Liver (tissue), 9 donors: ENCODE data around the gene IER5. TPM values are rescaled to one million over a fixed set of nuclear protein-coding genes. Genes with fewer than 3 reads are reported as not detected.

Experiments
- DNase-seq: peaks from one replicate; pipeline ENCODE4 v3.0.0-alpha.2; 2017; ENCODE audit warnings: low spot score
- H3K27ac ChIP-seq, 2 donors: one replicate each; pipeline ENCODE4 v1.7.0; 2013; ENCODE audit warnings: inconsistent platforms in 2 of 2, low read length in 2 of 2, control low read depth in 1 of 2, low read depth in 1 of 2, mild to moderate bottlenecking in 1 of 2
- H3K27me3 ChIP-seq, 4 donors: one replicate each; pipeline versions ENCODE4 v1.6.1 to v1.7.0; 2013; ENCODE audit warnings: low read length in 3 of 4, inconsistent platforms in 1 of 4, mild to moderate bottlenecking in 1 of 4, moderate library complexity in 1 of 4; ENCODE audit not compliant: control insufficient read depth in 4 of 4, insufficient read depth in 4 of 4
- H3K36me3 ChIP-seq, 4 donors: one replicate each; pipeline versions ENCODE4 v1.6.1 to v1.7.0; 2013; ENCODE audit warnings: low read length in 3 of 4, mild to moderate bottlenecking in 3 of 4, low read depth in 1 of 4, moderate library complexity in 1 of 4; ENCODE audit not compliant: control insufficient read depth in 4 of 4, insufficient read depth in 3 of 4
- H3K4me1 ChIP-seq, 4 donors: one replicate each; pipeline versions ENCODE4 v1.6.1 to v1.7.0; 2013; ENCODE audit warnings: low read length in 3 of 4, mild to moderate bottlenecking in 3 of 4, moderate library complexity in 1 of 4; ENCODE audit not compliant: control insufficient read depth in 4 of 4, insufficient read depth in 4 of 4
- H3K4me3 ChIP-seq, 3 donors: one replicate each; pipeline versions ENCODE4 v1.6.1 to v1.7.0; 2013; ENCODE audit warnings: low read length in 3 of 3, control low read depth in 1 of 3, low read depth in 1 of 3, mild to moderate bottlenecking in 1 of 3
- H3K9ac ChIP-seq, 2 donors: one replicate each; pipeline ENCODE4 v1.7.0; 2013; ENCODE audit warnings: low read length in 2 of 2, mild to moderate bottlenecking in 2 of 2, moderate library complexity in 2 of 2, control low read depth in 1 of 2, low read depth in 1 of 2
- H3K9me3 ChIP-seq, 4 donors: one replicate each; pipeline versions ENCODE4 v1.6.1 to v1.7.0; 2013; ENCODE audit warnings: low read length in 3 of 4; ENCODE audit not compliant: control insufficient read depth in 4 of 4
- EGR1 ChIP-seq, 2 donors: IDR thresholded peaks; 2 replicates each; pipeline ENCODE4 v1.6.1; 2016 to 2018; ENCODE audit warnings: antibody characterized with exemption in 2 of 2, low read depth in 2 of 2
- GABPA ChIP-seq, 2 donors: IDR thresholded peaks in 1 of 2; conservative IDR thresholded peaks in 1 of 2; 2 replicates each; pipeline ENCODE4 v1.6.1; 2016; ENCODE audit warnings: antibody characterized with exemption in 2 of 2, mild to moderate bottlenecking in 1 of 2, moderate library complexity in 1 of 2
- HNF4G ChIP-seq: IDR thresholded peaks from 2 replicates; pipeline ENCODE4 v1.6.1; 2016; ENCODE audit warnings: antibody characterized with exemption
- JUND ChIP-seq, 2 donors: IDR thresholded peaks; 2 replicates each; pipeline ENCODE4 v1.6.1; 2016; ENCODE audit warnings: antibody characterized with exemption in 2 of 2
- MAX ChIP-seq: IDR thresholded peaks from 2 replicates; pipeline ENCODE4 v1.6.1; 2016; ENCODE audit warnings: antibody characterized with exemption
- NR2F2 ChIP-seq: IDR thresholded peaks from 2 replicates; pipeline ENCODE4 v1.6.1; 2016; ENCODE audit warnings: antibody characterized with exemption
- RAD21 ChIP-seq, 2 donors: IDR thresholded peaks; 2 replicates each; pipeline ENCODE4 v1.6.1; 2016; ENCODE audit warnings: antibody characterized with exemption in 2 of 2, mild to moderate bottlenecking in 2 of 2
- REST ChIP-seq: IDR thresholded peaks from 2 replicates; pipeline ENCODE4 v1.6.1; 2016; ENCODE audit warnings: antibody characterized with exemption, mild to moderate bottlenecking
- RXRA ChIP-seq, 2 donors: IDR thresholded peaks; 2 replicates each; pipeline ENCODE4 v1.6.1; 2017 to 2018; ENCODE audit warnings: antibody characterized with exemption in 2 of 2, mild to moderate bottlenecking in 1 of 2
- SP1 ChIP-seq: IDR thresholded peaks from 2 replicates; pipeline ENCODE4 v1.6.1; 2018; ENCODE audit warnings: antibody characterized with exemption, mild to moderate bottlenecking
- TAF1 ChIP-seq: conservative IDR thresholded peaks from 2 replicates; pipeline ENCODE4 v1.6.1; 2016; ENCODE audit warnings: antibody characterized with exemption, mild to moderate bottlenecking
- WGBS: extraction: QIAGEN DNeasy Blood & Tissue Kit; methylation state at CpG from one replicate; pipeline ENCODE4 v1.1.7; 2013; 5-methylcytosine and 5-hydroxymethylcytosine counted together
- polyA plus RNA-seq, 2 donors: library from polyadenylated mRNA; stranded (reverse) in 1 of 2; unstranded in 1 of 2; fragments of 200-250 nt in 1 of 2; fragments of >200 nt in 1 of 2; fragmentation: Nextera tagmentation in 1 of 2; extraction: Ambion mirVana in 1 of 2; gene quantifications; one replicate each; pipeline versions ENCODE4 v1.2.1 to v1.2.3, GENCODE V29; 2013 to 2015
- total RNA-seq, 2 donors: library from RNA; depleted of rRNA; stranded (reverse); fragments of >200 nt; gene quantifications; one replicate each; pipeline ENCODE4 v1.2.3, GENCODE V29; 2014
- TF ChIP-seq, protein P1 (sequence below): IDR thresholded peaks from 2 replicates; pipeline ENCODE4 v1.6.1; 2016; ENCODE audit warnings: antibody characterized with exemption
- donor health status: healthy.
- donor health status: healthy.
- donor health status: healthy.
- donor health status: healthy.
- donor health status: healthy.

The IER5 gene
- total and polyA plus RNA-seq, 4 donors, result 0.56 to 8.4 (median 2.4) TPM

DNA sequence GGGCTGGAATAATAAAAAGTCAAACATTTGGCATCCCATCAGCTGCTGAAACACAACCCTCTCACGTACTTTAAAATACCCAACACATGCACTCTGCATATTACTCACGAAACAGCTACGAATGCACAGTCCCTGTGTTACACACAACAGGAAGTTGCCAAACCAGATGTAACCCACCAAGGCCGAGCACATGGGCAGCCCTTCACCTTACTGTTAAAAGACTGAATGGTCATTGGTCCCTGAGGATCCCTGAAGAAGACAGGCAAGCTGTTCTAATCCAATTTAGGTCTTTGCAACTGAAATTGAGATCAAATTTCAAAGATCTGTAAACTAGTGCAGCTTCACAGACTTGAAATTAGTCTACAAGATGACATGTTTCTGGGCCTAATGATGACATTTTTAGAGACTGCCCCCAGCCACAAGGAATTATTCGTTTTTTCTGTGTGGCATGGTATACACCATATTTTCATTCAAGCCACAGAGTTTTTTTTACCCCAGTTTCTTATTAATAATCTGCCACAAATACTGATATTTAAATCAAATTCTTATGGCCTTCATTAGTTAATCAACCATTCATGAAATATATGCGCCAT is 25.6 kb upstream of the IER5 start (continued):
- no peak for TF ChIP-seq MAX
- no peak for TF ChIP-seq SP1

- no peak overlapping the region for H3K9ac ChIP-seq
- DNase-seq, result no peak
- 59% methylated on average over 6 of the region's 6 CpGs for WGBS
Measured at GRCh38 chr1:181064011-181064623, 24.4 kb upstream of the IER5 start.

DNA sequence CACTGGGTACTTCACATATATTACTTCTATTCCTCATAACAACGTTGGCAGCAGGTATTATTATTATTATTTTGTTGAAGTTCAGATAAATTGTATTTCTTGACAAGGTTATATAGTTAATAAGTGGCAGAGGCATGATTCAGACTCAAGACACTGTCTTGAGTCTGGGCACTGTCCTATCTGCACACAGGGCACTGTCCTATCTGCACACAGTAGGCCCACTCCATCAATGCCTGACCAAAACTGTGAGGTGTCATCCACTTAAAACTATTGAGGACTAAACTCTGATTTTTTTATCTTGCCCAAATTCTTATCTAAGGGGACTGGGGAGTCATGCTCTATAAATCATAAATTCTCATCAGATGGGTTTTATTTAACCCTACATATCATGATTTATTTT is 23.8 kb upstream of the IER5 start:
- Histone ChIP-seq H3K36me3 (no peaks in the 10 kb centered on the region), H3K4me1 (no peaks in the 10 kb centered on the region), H3K9ac (no peak overlapping the region), H3K27ac (no peak overlapping the region), H3K4me3 (no peak overlapping the region), H3K9me3 (no peaks in the 10 kb centered on the region), H3K27me3 (no peaks in the 10 kb centered on the region)
- DNase-seq, result no peak
- 55% methylated on average over 1 of the region's 1 CpG for WGBS
- TF ChIP-seq, protein P1, sequence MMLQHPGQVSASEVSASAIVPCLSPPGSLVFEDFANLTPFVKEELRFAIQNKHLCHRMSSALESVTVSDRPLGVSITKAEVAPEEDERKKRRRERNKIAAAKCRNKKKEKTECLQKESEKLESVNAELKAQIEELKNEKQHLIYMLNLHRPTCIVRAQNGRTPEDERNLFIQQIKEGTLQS, result no peak
- TF ChIP-seq NR2F2 (no peak), MAX (no peak)

More at GRCh38 chr1:181064011-181064623, 24.4 kb upstream of the IER5 start:
- TF ChIP-seq SP1 (no peak), HNF4G (no peak), EGR1 (IDR thresholded peaks at IDR 0.05; ENCODE audit: low read depth in 2 of 2) (no peak), NR2F2 (no peak), REST (no peak), RXRA (IDR thresholded peaks at IDR 0.05) (no peak), TAF1 (no peak), RAD21 (IDR thresholded peaks at IDR 0.05) (no peak), JUND (IDR thresholded peaks at IDR 0.05) (no peak), GABPA (IDR thresholded peaks at IDR 0.05 in 1 of 2, conservative IDR thresholded peaks at IDR 0.05 in 1 of 2) (no peak)
- no peaks in the 10 kb centered on the region for H3K4me1 ChIP-seq
- H3K4me3 ChIP-seq, result no peak overlapping the region
- no peaks in the 10 kb centered on the region for H3K9me3 ChIP-seq
- no peak overlapping the region for H3K27ac ChIP-seq
- no peaks in the 10 kb centered on the region for H3K36me3 ChIP-seq
- H3K27me3 ChIP-seq, result no peaks in the 10 kb centered on the region
